H1 (cell line): ENCODE results near the gene MED19. TPM values are rescaled to one million over a fixed set of nuclear protein-coding genes. Genes with fewer than 3 reads are reported as not detected.

Experiments
- CTCF ChIA-PET: fragments of 300-600 bp; sonication (Branson Sonifier 250); formaldehyde crosslinking; loops from one replicate; lab custom pipeline; 2021; ENCODE audit not compliant: partially characterized antibody; lab: Charles Lee
- POLR2A ChIA-PET: fragments of 300-600 bp; sonication (Branson Sonifier 250); formaldehyde crosslinking; loops from one replicate; lab custom pipeline; 2021; ENCODE audit warnings: inconsistent platforms; ENCODE audit not compliant: partially characterized antibody; lab: Charles Lee
- DNase-seq, 2 experiments: peaks; one replicate each; pipeline versions ENCODE4 v3.0.0 to v3.0.0-alpha.2; 2010 to 2022; ENCODE audit warnings: low spot score in 2 of 2, low read depth in 1 of 2, mixed read lengths in 1 of 2
- FAIRE-seq: peaks from 2 replicates; lab custom pipeline; 2011; peaks lifted over from hg19 to GRCh38; lab: Jason Lieb, UNC
- H2AFZ ChIP-seq: 2 replicates; pipeline ENCODE4 v1.8.1; 2012; ENCODE audit warnings: low read length, inconsistent platforms
- H2AK5ac ChIP-seq: 2 replicates; pipeline ENCODE4 v1.6.1; 2013; ENCODE audit warnings: low read depth, low read length
- H2BK120ac ChIP-seq: replicated peaks from 2 replicates; pipeline ENCODE3; 2013; ENCODE audit warnings: low read depth, low read length, inconsistent platforms
- H2BK12ac ChIP-seq: 2 replicates; pipeline ENCODE4 v1.6.1; 2013; ENCODE audit warnings: low read depth, low read length
- H2BK15ac ChIP-seq: 2 replicates; pipeline ENCODE4 v1.6.1; 2013; ENCODE audit warnings: low read length
- H2BK20ac ChIP-seq: 2 replicates; pipeline ENCODE4 v1.6.1; 2013; ENCODE audit warnings: low read length
- H2BK5ac ChIP-seq: 2 replicates; pipeline ENCODE4 v1.6.1; 2013; ENCODE audit warnings: low read depth, low read length
- H3K14ac ChIP-seq: 2 replicates; pipeline ENCODE4 v1.6.1; 2013; ENCODE audit warnings: inconsistent platforms; ENCODE audit not compliant: insufficient read length
- H3K18ac ChIP-seq: 2 replicates; pipeline ENCODE4 v1.6.1; 2013; ENCODE audit warnings: low read length; ENCODE audit errors: extremely low read depth
- H3K23ac ChIP-seq: 2 replicates; pipeline ENCODE4 v1.6.1; 2013; ENCODE audit warnings: inconsistent platforms; ENCODE audit not compliant: insufficient read length
- H3K23me2 ChIP-seq: 2 replicates; pipeline ENCODE4 v1.6.1; 2013; ENCODE audit warnings: low read depth, low read length
- H3K27ac ChIP-seq: 2 replicates; pipeline ENCODE4 v1.6.1; 2011; ENCODE audit warnings: low read depth, low read length, inconsistent platforms
- H3K27me3 ChIP-seq, 4 experiments: replicated peaks in 1 of 4; 1 replicate in 1 of 4; 2 replicates in 3 of 4; pipeline versions ENCODE4 v1.6.1 to v1.8.1; 2011 to 2013; ENCODE audit warnings: low read length in 3 of 4, mild to moderate bottlenecking in 3 of 4, inconsistent platforms in 2 of 4, mixed read lengths in 2 of 4, moderate library complexity in 1 of 4; ENCODE audit not compliant: control insufficient read depth in 3 of 4, insufficient read depth in 3 of 4; ENCODE audit errors: extremely low read depth in 1 of 4
- H3K36me3 ChIP-seq, 4 experiments: 2 replicates each; pipeline versions ENCODE4 v1.6.1 to v1.8.1; 2011 to 2013; ENCODE audit warnings: mild to moderate bottlenecking in 4 of 4, low read length in 3 of 4, moderate library complexity in 2 of 4, control low read depth in 1 of 4, inconsistent platforms in 1 of 4; ENCODE audit not compliant: insufficient read depth in 4 of 4, control insufficient read depth in 2 of 4
- H3K4ac ChIP-seq: replicated peaks from 2 replicates; pipeline ENCODE3; 2013; ENCODE audit warnings: low read length, low read depth, mixed read lengths, inconsistent platforms; ENCODE audit not compliant: insufficient read length
- H3K4me1 ChIP-seq, 4 experiments: replicated peaks in 1 of 4; 1 replicate in 1 of 4; 2 replicates in 3 of 4; pipeline versions ENCODE4 v1.6.1 to v1.8.1; 2011 to 2013; ENCODE audit warnings: low read length in 3 of 4, inconsistent platforms in 2 of 4, mixed read lengths in 1 of 4; ENCODE audit not compliant: insufficient read depth in 4 of 4, control insufficient read depth in 3 of 4
- H3K4me2 ChIP-seq, 2 experiments: 2 replicates each; pipeline versions ENCODE4 v1.6.1 to v1.8.1; 2011 to 2013; ENCODE audit warnings: low read depth in 2 of 2, low read length in 2 of 2, control low read depth in 1 of 2, inconsistent platforms in 1 of 2, mild to moderate bottlenecking in 1 of 2; ENCODE audit not compliant: insufficient read depth in 1 of 2
- H3K4me3 ChIP-seq, 4 experiments: fragments of 200-600, 300-600 bp in 1 of 4; sonication (generic), shearing (Covaris generic), sonication (Bioruptor Twin) in 1 of 4; 2 replicates each; pipeline versions ENCODE4 v1.5.1 to v1.8.1; 2011 to 2016; ENCODE audit warnings: low read length in 4 of 4, low read depth in 3 of 4, control low read depth in 2 of 4, inconsistent platforms in 2 of 4, mild to moderate bottlenecking in 2 of 4, mixed read lengths in 1 of 4, moderate library complexity in 1 of 4; ENCODE audit not compliant: insufficient read depth in 2 of 4; ENCODE audit errors: extremely low read depth in 1 of 4
- H3K56ac ChIP-seq: replicated peaks from 2 replicates; pipeline ENCODE3; 2013; ENCODE audit warnings: low read depth, mild to moderate bottlenecking, mixed read lengths, low read length, inconsistent platforms; ENCODE audit not compliant: insufficient read length
- H3K79me1 ChIP-seq: 2 replicates; pipeline ENCODE4 v1.6.1; 2013; ENCODE audit warnings: low read depth, low read length, control low read depth
- H3K79me2 ChIP-seq, 2 experiments: 2 replicates each; pipeline versions ENCODE4 v1.6.1 to v1.8.1; 2012 to 2013; ENCODE audit warnings: low read length in 2 of 2, mild to moderate bottlenecking in 2 of 2, inconsistent platforms in 1 of 2; ENCODE audit not compliant: insufficient read depth in 2 of 2, control insufficient read depth in 1 of 2
- H3K9ac ChIP-seq, 4 experiments: replicated peaks in 1 of 4; 1 replicate in 1 of 4; 2 replicates in 3 of 4; pipeline versions ENCODE4 v1.6.1 to v1.8.1; 2011 to 2013; ENCODE audit warnings: low read depth in 3 of 4, low read length in 3 of 4, control low read depth in 2 of 4, mild to moderate bottlenecking in 2 of 4, moderate library complexity in 2 of 4, inconsistent platforms in 1 of 4; ENCODE audit errors: extremely low read depth in 1 of 4
- H3K9me3 ChIP-seq, 2 experiments: 2 replicates each; pipeline versions ENCODE4 v1.6.1 to v1.8.1; 2012 to 2013; ENCODE audit warnings: mild to moderate bottlenecking in 2 of 2, moderate library complexity in 2 of 2, control low read depth in 1 of 2, inconsistent platforms in 1 of 2, low read depth in 1 of 2, low read length in 1 of 2, mixed read lengths in 1 of 2; ENCODE audit not compliant: insufficient read depth in 2 of 2
- H4K20me1 ChIP-seq, 2 experiments: replicated peaks in 1 of 2; 2 replicates each; pipeline versions ENCODE3 to v1.8.1; 2011 to 2013; ENCODE audit warnings: inconsistent platforms in 2 of 2, low read length in 2 of 2, mild to moderate bottlenecking in 1 of 2; ENCODE audit not compliant: insufficient read depth in 2 of 2, control insufficient read depth in 1 of 2
- H4K5ac ChIP-seq: 2 replicates; pipeline ENCODE4 v1.6.1; 2013; ENCODE audit warnings: low read length, low read depth, mixed read lengths, inconsistent platforms; ENCODE audit not compliant: insufficient read length
- H4K8ac ChIP-seq: 2 replicates; pipeline ENCODE4 v1.8.0; 2013; ENCODE audit warnings: mild to moderate bottlenecking, moderate library complexity, low read length, inconsistent platforms; ENCODE audit not compliant: insufficient read depth; ENCODE audit errors: extremely low read depth
- H4K91ac ChIP-seq: replicated peaks from 2 replicates; pipeline ENCODE3; 2013; ENCODE audit warnings: low read length, mixed read lengths, inconsistent platforms; ENCODE audit not compliant: insufficient read length
- ASH2L ChIP-seq: fragments of 200-600, 300-600 bp; sonication (generic); IDR thresholded peaks from one replicate; pipeline ENCODE4 v1.7.1; 2017; ENCODE audit warnings: low read length
- BACH1 ChIP-seq: IDR thresholded peaks from 2 replicates; pipeline ENCODE4 v1.6.1; 2012; ENCODE audit warnings: low read length, improper control_type of control experiment
- BRCA1 ChIP-seq: IDR thresholded peaks from 2 replicates; pipeline ENCODE4 v1.6.1; 2012; ENCODE audit warnings: low read depth, low read length, improper control_type of control experiment
- CBX5 ChIP-seq: fragments of 300-800, 300-1000 bp; sonication (generic); IDR thresholded peaks from 2 replicates; pipeline ENCODE4 v1.7.1; 2016; ENCODE audit warnings: antibody characterized with exemption, low read length, low read depth
- EGR1 ChIP-seq: IDR thresholded peaks from 2 replicates; pipeline ENCODE4 v1.6.1; 2011; ENCODE audit warnings: low read depth, low read length, borderline replicate concordance
- HDAC6 ChIP-seq: IDR thresholded peaks from one replicate; pipeline ENCODE4 v1.7.1; 2012; ENCODE audit warnings: low read depth, mild to moderate bottlenecking, inconsistent platforms, low read length, moderate library complexity
- KDM1A ChIP-seq: fragments of 200-600, 300-600 bp; sonication (generic); IDR thresholded peaks from 2 replicates; pipeline ENCODE4 v1.7.1; 2016; ENCODE audit warnings: mild to moderate bottlenecking, low read length, borderline replicate concordance
- PHF8 ChIP-seq: fragments of 200-600 bp; sonication (generic); conservative IDR thresholded peaks from 2 replicates; pipeline ENCODE4 v1.7.1; 2012; ENCODE audit warnings: low read depth, mild to moderate bottlenecking, inconsistent platforms, low read length, moderate library complexity
- SIN3A ChIP-seq, 2 experiments: IDR thresholded peaks in 1 of 2; conservative IDR thresholded peaks in 1 of 2; 2 replicates each; pipeline ENCODE4 v1.6.1; 2011 to 2012; ENCODE audit warnings: low read length in 2 of 2, improper control_type of control experiment in 1 of 2, low read depth in 1 of 2, mild to moderate bottlenecking in 1 of 2
- SP1 ChIP-seq: IDR thresholded peaks from 2 replicates; pipeline ENCODE4 v1.6.1; 2011; ENCODE audit warnings: low read depth, low read length
- SUZ12 ChIP-seq: fragments of 200-600 bp; sonication (generic); IDR thresholded peaks from 2 replicates; pipeline ENCODE4 v1.6.1; 2012; ENCODE audit warnings: mild to moderate bottlenecking, inconsistent platforms, low read length, moderate library complexity, mixed read lengths
- TCF12 ChIP-seq: IDR thresholded peaks from 2 replicates; pipeline ENCODE4 v1.6.1; 2011; ENCODE audit warnings: low read depth, mild to moderate bottlenecking, low read length
- ZNF274 ChIP-seq: IDR thresholded peaks from 2 replicates; pipeline ENCODE4 v1.7.0; 2012; ENCODE audit warnings: low read length, borderline replicate concordance; ENCODE audit errors: extremely low read depth
- WGBS, 2 experiments: shearing (Covaris generic) in 1 of 2; methylation state at CpG; one replicate each; pipeline versions ENCODE4 v1.1.6 to v1.1.7; 2013 to 2015; ENCODE audit warnings: low lambda C conversion rate in 2 of 2, mixed read lengths in 2 of 2, inconsistent platforms in 1 of 2, low coverage in 1 of 2, missing lambda C conversion rate in 1 of 2; ENCODE audit not compliant: insufficient replicate concordance in 2 of 2, insufficient coverage in 1 of 2, insufficient read length in 1 of 2; ENCODE audit errors: extremely low coverage in 1 of 2, missing lambda C conversion rate in 1 of 2; 5-methylcytosine and 5-hydroxymethylcytosine counted together
- polyA plus RNA-seq, 7 experiments: library from polyadenylated mRNA; depleted of rRNA in 3 of 7; stranded (reverse) in 5 of 7; unstranded in 2 of 7; fragments of >200 nt in 5 of 7; fragments of 200-250 nt in 2 of 7; gene quantifications; 1 replicate in 5 of 7; 2 replicates in 1 of 7; 4 replicates in 1 of 7; pipeline versions ENCODE4 v1.2.1 to v1.2.3, GENCODE V29; 2011 to 2013; ENCODE audit warnings: missing spikeins in 2 of 7, mixed read lengths in 2 of 7
- total RNA-seq: library from RNA; stranded (reverse); fragmentation: NEBNext Ultra II Directional; extraction: Animal tissue kit (Norgen Biotek cat#: 25700); gene quantifications from 2 replicates; pipeline ENCODE4 v1.2.1, GENCODE V29; 2021

The MED19 gene
- total and polyA plus RNA-seq, 2 of the 8 experiments (the other 6 are each of a cell fraction or from before 2014, with no cell fraction given) = 19.4 to 35.4 TPM

DNA sequence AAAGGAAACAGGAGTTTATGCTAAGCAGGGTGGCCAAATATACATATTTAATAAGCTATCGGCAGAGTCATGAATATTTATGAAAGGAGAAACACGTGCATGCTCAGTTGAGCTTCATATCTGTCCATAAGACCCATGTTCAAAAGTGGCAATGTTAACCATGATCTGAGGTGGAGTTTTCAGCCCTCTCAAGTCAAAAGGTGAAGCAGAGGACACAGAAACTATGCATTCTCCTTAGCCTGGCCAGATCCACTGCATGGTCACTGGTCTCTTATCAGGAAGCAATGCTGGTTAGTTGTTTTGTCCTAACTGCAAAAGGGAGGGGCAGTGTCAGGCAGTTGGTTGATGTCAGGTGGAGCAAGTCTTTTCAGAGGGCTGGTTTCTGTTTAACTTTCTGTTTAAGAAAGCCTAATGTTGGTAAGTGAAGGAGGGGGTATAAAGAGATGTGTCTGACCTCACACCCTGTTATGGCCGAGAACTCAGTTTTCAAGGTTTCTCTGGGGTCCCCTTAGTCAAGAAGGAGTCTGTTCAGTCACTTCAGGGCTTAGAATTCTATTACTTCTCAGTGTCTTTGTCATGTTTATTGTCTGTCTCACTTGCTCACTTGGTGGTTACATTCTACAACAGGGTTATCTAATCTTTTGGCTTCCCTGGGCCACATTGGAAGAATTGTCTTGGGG, 23.7 kb upstream of the MED19 start:
- 79% methylated on average over 3 of the region's 3 CpGs; no CpG with 5 or more reads in 1 of the 2 experiments for WGBS, 2 experiments
- H3K56ac ChIP-seq = no peak overlapping the region
- peaks cover 0 to 6% of the 10 kb centered on the region in 2 experiments for H4K20me1 ChIP-seq
- CTCF ChIA-PET = interaction anchor here (0.6 to 1.6 kb wide), 9 partner anchors 9 to 209 kb away, joined by 3 to 6 read pairs (median 3); no protein-coding TSS in a partner anchor
- no peak overlapping the region for H4K8ac ChIP-seq
- DNase-seq = no peak
- peaks cover 0 to 10% (median 2%) of the 10 kb centered on the region in 4 experiments; a peak in 3 of 7 replicates for H3K4me1 ChIP-seq
- H3K23ac ChIP-seq = no peak overlapping the region
- no peak overlapping the region for H3K18ac ChIP-seq
- POLR2A ChIA-PET = interaction anchor here (0.6 to 2.5 kb wide), 10 partner anchors 8 to 43 kb away, joined by 3 to 16 read pairs (median 4); partner anchors contain the start of genes MED19 and TMX2
- H3K27me3 ChIP-seq = no peaks in the 10 kb centered on the region
- H3K79me2 ChIP-seq = peaks cover 0 to 24% of the 10 kb centered on the region in 2 experiments; a peak in 2 of 4 replicates
- no peak overlapping the region for H3K9ac ChIP-seq
- H2BK5ac ChIP-seq = no peak overlapping the region
- no peak overlapping the region for H2BK15ac ChIP-seq
- no peak overlapping the region for H2BK120ac ChIP-seq
- no peaks in the 10 kb centered on the region for H3K9me3 ChIP-seq
- no peak overlapping the region for H2BK12ac ChIP-seq
- H3K4me2 ChIP-seq = peak overlapping the region; percentile 8 to 9; a peak in 1 of 4 replicates
- no peak overlapping the region for H2AK5ac ChIP-seq
- peaks cover 8 to 29% (median 24%) of the 10 kb centered on the region in 4 experiments for H3K36me3 ChIP-seq
- peaks cover 2% of the 10 kb centered on the region; the same call in 1 of the 2 replicates for H3K79me1 ChIP-seq
- no peak overlapping the region for H3K4me3 ChIP-seq
- FAIRE-seq = no peak
- no peak overlapping the region for H2BK20ac ChIP-seq
- no peak overlapping the region for H4K5ac ChIP-seq
- no peak overlapping the region for H3K4ac ChIP-seq
- H3K14ac ChIP-seq = no peak overlapping the region
- H3K23me2 ChIP-seq = no peaks in the 10 kb centered on the region
- H3K27ac ChIP-seq = no peak overlapping the region
- no peak overlapping the region for H4K91ac ChIP-seq
- no peak overlapping the region for H2AFZ ChIP-seq
- TF ChIP-seq ASH2L (no peak), HDAC6 (no peak), KDM1A (no peak), PHF8 (no peak), CBX5 (no peak), BACH1 (no peak), SIN3A (conservative IDR thresholded peaks at IDR 0.05 in 1 of 2, IDR thresholded peaks at IDR 0.05 in 1 of 2; ENCODE audit: low read depth in 1 of 2, low read length in 2 of 2) (no peak), EGR1 (no peak), TCF12 (no peak), SUZ12 (no peak), SP1 (no peak), ZNF274 (no peak), BRCA1 (no peak)
